GM21367 (cell line): ENCODE data around the gene GTF2H2C.
A peak's percentile ranks its signal among the peaks of the same experiment; 100 is the strongest.
"Not testable (repeated sequence)": the region's sequence is repeated elsewhere in the genome, so short reads cannot be mapped to it uniquely, and the experiment has no call there.

ENCODE experiments used
- ATAC-seq: cut with Tn5 transposase; IDR thresholded peaks from one replicate; pipeline ENCODE4 v1.9.1; 2021; ENCODE audit not compliant: unreplicated experiment

GTF2H2C gene

GRCh38 chr5:69560587-69561431, 818 bp downstream of the GTF2H2C start:
- not testable (repeated sequence) for ATAC-seq

GRCh38 chr5:69566172-69566571, 6.2 kb downstream of the GTF2H2C start:
- not testable (repeated sequence) for ATAC-seq

- ATAC-seq = not testable (repeated sequence)
Measured at GRCh38 chr5:69568072-69568471, 8.1 kb downstream of the GTF2H2C start.

- not testable (repeated sequence) for ATAC-seq
Measured at GRCh38 chr5:69583356-69583755, 23.4 kb downstream of the GTF2H2C start.

GRCh38 chr5:69596114-69596840, 36.3 kb downstream of the GTF2H2C start:
- ATAC-seq = not testable (repeated sequence)

GRCh38 chr5:69601947-69602346, 42.0 kb downstream of the GTF2H2C start:
- ATAC-seq = peak; percentile 87

- not testable (repeated sequence) for ATAC-seq
Measured at GRCh38 chr5:69606839-69607238, 46.8 kb downstream of the GTF2H2C start.

- not testable (repeated sequence) for ATAC-seq
Measured at GRCh38 chr5:69607750-69608149, 47.8 kb downstream of the GTF2H2C start.

GRCh38 chr5:69608861-69609496, 49.0 kb downstream of the GTF2H2C start:
- ATAC-seq = not testable (repeated sequence)

GRCh38 chr5:69614843-69615242, 54.9 kb downstream of the GTF2H2C start:
- ATAC-seq = not testable (repeated sequence)

GRCh38 chr5:69631879-69632278, 71.9 kb downstream of the GTF2H2C start:
- not testable (repeated sequence) for ATAC-seq
